Progenitor cell of endocrine pancreas (in vitro differentiated cells): Measurements from ENCODE around the gene NPEPPS. TPM values are rescaled to one million over a fixed set of nuclear protein-coding genes. Genes with fewer than 3 reads are reported as not detected.
"Not testable (repeated sequence)": the region's sequence is repeated elsewhere in the genome, so short reads cannot be mapped to it uniquely, and the experiment has no call there.

Experiments used
- DNase-seq: peaks from one replicate; pipeline ENCODE4 v3.0.0; 2021; ENCODE audit warnings: low spot score; ENCODE audit not compliant: unreplicated experiment
- H3K27ac Mint-ChIP-seq: 2 replicates; pipeline ENCODE4 v1.8.0; 2021; ENCODE audit warnings: mild to moderate bottlenecking, moderate library complexity, mixed read lengths
- H3K27me3 Mint-ChIP-seq: 2 replicates; pipeline ENCODE4 v1.8.0; 2021; ENCODE audit warnings: mixed read lengths
- H3K36me3 Mint-ChIP-seq: 2 replicates; pipeline ENCODE4 v1.8.0; 2022; ENCODE audit warnings: mixed read lengths; ENCODE audit not compliant: insufficient read depth
- H3K4me1 Mint-ChIP-seq: 2 replicates; pipeline ENCODE4 v1.8.0; 2021; ENCODE audit warnings: low read depth, mixed read lengths
- H3K4me3 Mint-ChIP-seq: 2 replicates; pipeline ENCODE4 v1.8.0; 2021; ENCODE audit warnings: low read depth, mild to moderate bottlenecking, moderate library complexity, mixed read lengths
- H3K9me3 Mint-ChIP-seq: 2 replicates; pipeline ENCODE4 v1.8.0; 2021; ENCODE audit warnings: low read depth, mixed read lengths
- CTCF ChIP-seq: fragments of 200-600 bp; sonication (generic); IDR thresholded peaks from one replicate; pipeline ENCODE4 v1.5.0; 2021; ENCODE audit warnings: antibody characterized with exemption, mild to moderate bottlenecking; ENCODE audit not compliant: unreplicated experiment
- long read RNA-seq: library from polyadenylated mRNA; unstranded; transcript quantifications from one replicate; pipeline ENCODE4 v2.0.0, GENCODE V29; 2020
- total RNA-seq: library from RNA; stranded (reverse); gene quantifications from 2 replicates; pipeline ENCODE4 v1.2.1, GENCODE V29; 2021

Gene NPEPPS
- total RNA-seq: 179 and 200 TPM in 2 replicates
- long read RNA-seq, full-length matches to known transcripts: 189 of 336 reads
- long read RNA-seq, partial matches to known transcripts: 108 of 336 reads
- long read RNA-seq, other reads (novel, unspliced or antisense): 39 of 336 reads

GRCh38 chr17:47530557-47531232, at the start of gene NPEPPS:
Gene NPEPPS, plus strand, starts transcription at chr17:47531108. Its CDS starts 193 bp downstream, at chr17:47531301.
- Mint-ChIP-seq H3K4me3 (peak within 1 kb of the TSS; percentile 92), H3K27ac (peak within 1 kb of the TSS; percentile 98)
- not testable (repeated sequence) for H3K36me3 Mint-ChIP-seq, H3K9me3 Mint-ChIP-seq, H3K27me3 Mint-ChIP-seq, H3K4me1 Mint-ChIP-seq
- peak; percentile 75 for DNase-seq

- Mint-ChIP-seq H3K27ac (peak overlapping the region; percentile 100), H3K4me3 (peak overlapping the region; percentile 91)
- H3K9me3 Mint-ChIP-seq, H3K27me3 Mint-ChIP-seq, H3K4me1 Mint-ChIP-seq, H3K36me3 Mint-ChIP-seq, DNase-seq: not testable (repeated sequence)
Observed at GRCh38 chr17:47491841-47492212, 39.1 kb upstream of the NPEPPS start.

- not testable (repeated sequence) for H3K27me3 Mint-ChIP-seq, DNase-seq, H3K4me3 Mint-ChIP-seq, H3K9me3 Mint-ChIP-seq, H3K4me1 Mint-ChIP-seq, H3K27ac Mint-ChIP-seq, H3K36me3 Mint-ChIP-seq
Observed at GRCh38 chr17:47499074-47499473, 31.8 kb upstream of the NPEPPS start.

GRCh38 chr17:47499494-47499893, 31.4 kb upstream of the NPEPPS start:
- DNase-seq: not testable (repeated sequence)

GRCh38 chr17:47500620-47501019, 30.3 kb upstream of the NPEPPS start:
- DNase-seq, H3K4me3 Mint-ChIP-seq, H3K4me1 Mint-ChIP-seq, H3K27me3 Mint-ChIP-seq, H3K36me3 Mint-ChIP-seq, H3K9me3 Mint-ChIP-seq, H3K27ac Mint-ChIP-seq: not testable (repeated sequence)
- TF ChIP-seq CTCF: peak; percentile 54

More at GRCh38 chr17:47499494-47499893, 31.4 kb upstream of the NPEPPS start:
- H3K36me3 Mint-ChIP-seq, H3K4me1 Mint-ChIP-seq, H3K9me3 Mint-ChIP-seq, H3K27ac Mint-ChIP-seq, H3K4me3 Mint-ChIP-seq, H3K27me3 Mint-ChIP-seq: not testable (repeated sequence)

GRCh38 chr17:47502122-47502731, 28.7 kb upstream of the NPEPPS start:
- not testable (repeated sequence) for H3K27ac Mint-ChIP-seq

GRCh38 chr17:47502776-47503455, 28.0 kb upstream of the NPEPPS start:
- H3K4me1 Mint-ChIP-seq, H3K36me3 Mint-ChIP-seq, H3K27ac Mint-ChIP-seq, H3K4me3 Mint-ChIP-seq, DNase-seq, H3K27me3 Mint-ChIP-seq, H3K9me3 Mint-ChIP-seq: not testable (repeated sequence)

More at GRCh38 chr17:47502122-47502731, 28.7 kb upstream of the NPEPPS start:
- H3K9me3 Mint-ChIP-seq, H3K4me1 Mint-ChIP-seq, DNase-seq, H3K36me3 Mint-ChIP-seq, H3K4me3 Mint-ChIP-seq, H3K27me3 Mint-ChIP-seq: not testable (repeated sequence)

GRCh38 chr17:47511701-47512146, 19.2 kb upstream of the NPEPPS start:
- not testable (repeated sequence) for H3K27me3 Mint-ChIP-seq, H3K4me3 Mint-ChIP-seq, DNase-seq, H3K9me3 Mint-ChIP-seq, H3K4me1 Mint-ChIP-seq, H3K36me3 Mint-ChIP-seq
- peak overlapping the region; percentile 74 for H3K27ac Mint-ChIP-seq

GRCh38 chr17:47513301-47513700, 17.6 kb upstream of the NPEPPS start:
- H3K4me1 Mint-ChIP-seq, H3K9me3 Mint-ChIP-seq, H3K36me3 Mint-ChIP-seq, H3K27me3 Mint-ChIP-seq, H3K27ac Mint-ChIP-seq, DNase-seq, H3K4me3 Mint-ChIP-seq: not testable (repeated sequence)

GRCh38 chr17:47518880-47519279, 12.0 kb upstream of the NPEPPS start:
- not testable (repeated sequence) for DNase-seq, H3K9me3 Mint-ChIP-seq, H3K4me1 Mint-ChIP-seq, H3K27ac Mint-ChIP-seq, H3K4me3 Mint-ChIP-seq, H3K36me3 Mint-ChIP-seq, H3K27me3 Mint-ChIP-seq

GRCh38 chr17:47519365-47519764, 11.5 kb upstream of the NPEPPS start:
- not testable (repeated sequence) for H3K36me3 Mint-ChIP-seq, DNase-seq, H3K27ac Mint-ChIP-seq, H3K9me3 Mint-ChIP-seq, H3K27me3 Mint-ChIP-seq, H3K4me1 Mint-ChIP-seq, H3K4me3 Mint-ChIP-seq

- not testable (repeated sequence) for H3K27me3 Mint-ChIP-seq, DNase-seq, H3K36me3 Mint-ChIP-seq, H3K9me3 Mint-ChIP-seq, H3K27ac Mint-ChIP-seq, H3K4me3 Mint-ChIP-seq, H3K4me1 Mint-ChIP-seq
Observed at GRCh38 chr17:47520279-47520678, 10.6 kb upstream of the NPEPPS start.
